ENCODE data around the gene C5orf15. TPM values are rescaled to one million over a fixed set of nuclear protein-coding genes. Genes with fewer than 3 reads are reported as not detected.

Gene C5orf15
- polyA plus RNA-seq, 1 of the 3 experiments (the other 2 are of a cell fraction), result 81.0 TPM

DNA sequence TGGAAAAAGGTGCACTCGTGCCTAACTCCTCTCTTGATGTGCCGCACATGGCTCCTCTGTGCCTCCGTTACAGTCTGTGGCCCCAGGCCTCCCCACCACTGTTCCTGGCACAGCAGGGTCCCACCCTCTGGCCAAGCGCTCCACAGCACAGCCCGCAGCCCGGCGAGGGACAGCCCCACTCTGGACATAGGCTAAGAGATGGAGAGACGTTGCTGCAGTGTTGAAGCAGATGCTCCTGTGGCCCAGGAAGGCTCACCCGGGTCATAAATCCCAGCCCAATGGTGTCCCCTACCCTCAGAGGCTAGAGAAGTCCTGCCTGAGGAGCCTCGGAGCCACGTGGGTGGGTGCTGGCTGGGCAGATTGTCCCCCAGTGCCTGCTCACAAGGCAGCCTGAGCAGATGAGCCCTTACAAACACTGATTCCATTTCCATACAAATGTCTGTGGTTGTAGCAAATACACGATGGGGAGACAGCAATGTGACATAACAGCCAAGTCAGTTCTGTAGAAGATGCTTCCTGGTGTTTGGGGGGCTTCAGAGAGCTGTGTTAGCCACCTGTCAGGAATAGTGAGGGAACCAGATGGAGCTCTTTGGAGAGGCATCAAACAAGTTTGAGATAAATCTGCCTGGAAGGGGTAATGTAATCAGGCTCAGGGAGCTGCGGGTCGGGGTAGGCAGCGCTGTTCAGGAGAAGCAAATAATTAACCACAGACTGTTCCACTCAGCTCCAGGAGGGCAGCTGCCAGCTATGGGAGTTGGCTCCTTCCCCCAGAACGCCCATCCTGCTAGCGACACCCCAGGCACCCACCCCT is 41.7 kb downstream of the C5orf15 start:
- Histone ChIP-seq H3F3A (replicated peaks; ENCODE audit: insufficient read depth) (no peaks in the 10 kb centered on the region), H4K20me1 (ENCODE audit: insufficient read depth) (no peaks in the 10 kb centered on the region), H3K9ac (no peak overlapping the region), H3K27me3 (ENCODE audit: insufficient read depth) (no peaks in the 10 kb centered on the region; the same call in 1 of the 2 replicates), H3K9me2 (no peaks in the 10 kb centered on the region), H3K4me1 (ENCODE audit: control insufficient read depth in 1 of 2, insufficient read depth in 2 of 2, low read depth in 1 of 2, low read length in 1 of 2) (peaks cover 0 to 46% of the 10 kb centered on the region in 2 experiments; a peak in 2 of 4 replicates), H3K4me2 (no peak overlapping the region), H3K79me2 (ENCODE audit: insufficient read depth) (no peaks in the 10 kb centered on the region), H3K36me3 (replicated peaks in 1 of 2; ENCODE audit: control insufficient read depth in 1 of 2, insufficient read depth in 2 of 2, low read length in 1 of 2) (no peaks in the 10 kb centered on the region), H3K27ac (ENCODE audit: low read depth in 2 of 2, low read length in 1 of 2) (peak overlapping the region in 1 of 2 experiments; percentile 87; a peak in 2 of 4 replicates), H3K9me3 (no peaks in the 10 kb centered on the region), H3K4me3 (ENCODE audit: low read depth in 2 of 2, low read length in 1 of 2) (no peak overlapping the region), H2AFZ (ENCODE audit: low read depth) (no peak overlapping the region)
- CTCF ChIA-PET, result interaction anchor here (0.6 to 1.1 kb wide), 3 partner anchors 10 to 503 kb away, joined by 3 to 4 read pairs (median 4); no protein-coding TSS in a partner anchor
- WGBS (ENCODE audit: low lambda C conversion rate), result 75% methylated on average over 12 of the region's 17 CpGs
- TF ChIP-seq REST (IDR thresholded peaks at IDR 0.05; ENCODE audit: low read depth, low read length), result no peak
- TF ChIP-seq, protein P1, sequence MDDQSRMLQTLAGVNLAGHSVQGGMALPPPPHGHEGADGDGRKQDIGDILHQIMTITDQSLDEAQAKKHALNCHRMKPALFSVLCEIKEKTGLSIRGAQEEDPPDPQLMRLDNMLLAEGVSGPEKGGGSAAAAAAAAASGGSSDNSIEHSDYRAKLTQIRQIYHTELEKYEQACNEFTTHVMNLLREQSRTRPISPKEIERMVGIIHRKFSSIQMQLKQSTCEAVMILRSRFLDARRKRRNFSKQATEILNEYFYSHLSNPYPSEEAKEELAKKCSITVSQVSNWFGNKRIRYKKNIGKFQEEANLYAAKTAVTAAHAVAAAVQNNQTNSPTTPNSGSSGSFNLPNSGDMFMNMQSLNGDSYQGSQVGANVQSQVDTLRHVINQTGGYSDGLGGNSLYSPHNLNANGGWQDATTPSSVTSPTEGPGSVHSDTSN (IDR thresholded peaks at IDR 0.05), result no peak
- TF ChIP-seq RAD21 (IDR thresholded peaks at IDR 0.05; ENCODE audit: low read length), result no peak
- TF ChIP-seq RXRA (IDR thresholded peaks at IDR 0.05; ENCODE audit: borderline replicate concordance, low read depth), result no peak
- TF ChIP-seq GABPA (IDR thresholded peaks at IDR 0.05; ENCODE audit: low read depth), result no peak
- no peak for TF ChIP-seq TEAD4 (IDR thresholded peaks at IDR 0.05; ENCODE audit: borderline replicate concordance, insufficient read depth)
- no peak for TF ChIP-seq YY1 (IDR thresholded peaks at IDR 0.05; ENCODE audit: low read depth)
- peak; percentile 80 for TF ChIP-seq FOXJ3 (CRISPR knock-in tag; IDR thresholded peaks at IDR 0.05)
- peak; percentile 80 for TF ChIP-seq RCOR1 (IDR thresholded peaks at IDR 0.05; ENCODE audit: low read length)
- no peak for TF ChIP-seq POLR2AphosphoS5 (IDR thresholded peaks at IDR 0.05; ENCODE audit: low read depth, low read length)
- no peak for TF ChIP-seq FOSL2 (IDR thresholded peaks at IDR 0.05; ENCODE audit: borderline replicate concordance, low read depth)
- TF ChIP-seq EZH2phosphoT487 (IDR thresholded peaks at IDR 0.05; ENCODE audit: borderline replicate concordance, low read depth), result no peak
- no peak for TF ChIP-seq SIN3A (IDR thresholded peaks at IDR 0.05; ENCODE audit: borderline replicate concordance, low read depth, low read length)
- TF ChIP-seq NRF1 (IDR thresholded peaks at IDR 0.05; ENCODE audit: low read depth, low read length), result no peak
- no peak for TF ChIP-seq SMC3 (IDR thresholded peaks at IDR 0.05; ENCODE audit: low read depth, low read length)
- TF ChIP-seq ZBTB33 (IDR thresholded peaks at IDR 0.05; ENCODE audit: borderline replicate concordance, low read depth), result no peak
- TF ChIP-seq MXI1 (IDR thresholded peaks at IDR 0.05; ENCODE audit: low read depth, low read length), result peak; percentile 31; the same call in 1 of the 2 replicates
- no peak for TF ChIP-seq TAF1 (IDR thresholded peaks at IDR 0.05; ENCODE audit: borderline replicate concordance, low read depth, low read length)
- peak in 1 of 2 experiments; percentile 65; a peak in 1 of 4 replicates for TF ChIP-seq EP300 (IDR thresholded peaks at IDR 0.05; ENCODE audit: borderline replicate concordance in 1 of 2, low read depth in 1 of 2, low read length in 1 of 2)
- TF ChIP-seq CHD2 (IDR thresholded peaks at IDR 0.05; ENCODE audit: low read length, partially characterized antibody), result peak; percentile 62
- peak; percentile 68; the same call in 1 of the 2 replicates for TF ChIP-seq GATA2 (CRISPR knock-in tag; IDR thresholded peaks at IDR 0.05)
- TF ChIP-seq, protein P2, sequence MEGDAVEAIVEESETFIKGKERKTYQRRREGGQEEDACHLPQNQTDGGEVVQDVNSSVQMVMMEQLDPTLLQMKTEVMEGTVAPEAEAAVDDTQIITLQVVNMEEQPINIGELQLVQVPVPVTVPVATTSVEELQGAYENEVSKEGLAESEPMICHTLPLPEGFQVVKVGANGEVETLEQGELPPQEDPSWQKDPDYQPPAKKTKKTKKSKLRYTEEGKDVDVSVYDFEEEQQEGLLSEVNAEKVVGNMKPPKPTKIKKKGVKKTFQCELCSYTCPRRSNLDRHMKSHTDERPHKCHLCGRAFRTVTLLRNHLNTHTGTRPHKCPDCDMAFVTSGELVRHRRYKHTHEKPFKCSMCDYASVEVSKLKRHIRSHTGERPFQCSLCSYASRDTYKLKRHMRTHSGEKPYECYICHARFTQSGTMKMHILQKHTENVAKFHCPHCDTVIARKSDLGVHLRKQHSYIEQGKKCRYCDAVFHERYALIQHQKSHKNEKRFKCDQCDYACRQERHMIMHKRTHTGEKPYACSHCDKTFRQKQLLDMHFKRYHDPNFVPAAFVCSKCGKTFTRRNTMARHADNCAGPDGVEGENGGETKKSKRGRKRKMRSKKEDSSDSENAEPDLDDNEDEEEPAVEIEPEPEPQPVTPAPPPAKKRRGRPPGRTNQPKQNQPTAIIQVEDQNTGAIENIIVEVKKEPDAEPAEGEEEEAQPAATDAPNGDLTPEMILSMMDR (IDR thresholded peaks at IDR 0.05), result no peak
- TF ChIP-seq USF1 (IDR thresholded peaks at IDR 0.05; ENCODE audit: borderline replicate concordance, low read depth), result no peak
- peak; percentile 87 for DNase-seq
- POLR2A ChIA-PET, result no interaction called here

Data from SK-N-SH (cell line).